GM19372 (cell line): ENCODE results near the gene CNBP.
A peak's percentile ranks its signal among the peaks of the same experiment; 100 is the strongest.
"Not testable (repeated sequence)": the region's sequence is repeated elsewhere in the genome, so short reads cannot be mapped to it uniquely, and the experiment has no call there.

Source experiments
- ATAC-seq: cut with Tn5 transposase; IDR thresholded peaks from one replicate; pipeline ENCODE4 v1.9.1; 2021; ENCODE audit warnings: mild to moderate bottlenecking, low read depth, moderate library complexity; ENCODE audit not compliant: unreplicated experiment

Gene CNBP

DNA sequence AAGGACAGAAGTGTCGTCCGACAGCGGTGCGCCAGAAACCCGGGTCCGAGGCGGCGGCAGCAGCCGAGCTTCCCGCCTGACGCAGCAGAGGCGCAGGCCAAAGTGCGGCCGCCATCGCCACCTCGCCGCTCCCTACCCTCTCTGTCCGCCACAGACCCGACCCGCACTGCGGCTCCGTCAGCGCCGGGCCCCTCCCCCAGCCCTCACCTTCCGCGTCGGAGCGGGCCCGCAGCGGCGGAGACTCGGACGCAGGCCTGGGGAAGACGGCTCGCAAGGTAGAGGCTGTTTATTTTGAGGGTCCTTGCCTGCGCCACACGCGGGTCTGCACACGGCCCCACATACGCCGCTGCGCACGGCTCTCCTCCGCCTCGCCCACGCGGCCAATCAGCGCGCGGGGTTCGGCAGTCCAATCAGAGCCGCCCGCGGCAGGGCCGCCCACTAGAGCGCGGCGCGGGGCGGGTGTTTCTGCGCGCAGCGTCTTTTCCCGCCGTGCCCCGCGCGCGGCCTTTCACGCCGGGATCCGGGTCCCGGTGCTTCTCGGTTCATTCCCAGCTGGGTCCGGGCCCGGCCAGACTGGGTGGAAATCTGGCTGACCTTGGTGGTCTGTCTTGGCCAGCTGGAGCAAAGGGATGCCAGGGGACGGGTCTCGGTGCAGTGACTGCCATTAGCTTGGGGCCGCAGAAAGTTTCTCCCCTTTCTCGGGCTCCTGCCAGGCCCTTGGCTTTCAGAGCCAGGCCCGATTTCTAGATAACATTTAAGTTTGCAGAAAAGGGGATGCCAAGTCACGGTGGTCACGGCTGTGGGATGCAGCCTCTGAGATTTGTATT is at the start of gene CNBP:
TSS of gene CNBP (minus strand) at position 328 of the 827 bp plus-strand sequence. CDS start 12,139 bp downstream, outside the sequence.
- ATAC-seq = peak; percentile 95

- ATAC-seq = no peak
Measured at GRCh38 chr3:129231331-129232119, 47.8 kb upstream of the CNBP start.

DNA sequence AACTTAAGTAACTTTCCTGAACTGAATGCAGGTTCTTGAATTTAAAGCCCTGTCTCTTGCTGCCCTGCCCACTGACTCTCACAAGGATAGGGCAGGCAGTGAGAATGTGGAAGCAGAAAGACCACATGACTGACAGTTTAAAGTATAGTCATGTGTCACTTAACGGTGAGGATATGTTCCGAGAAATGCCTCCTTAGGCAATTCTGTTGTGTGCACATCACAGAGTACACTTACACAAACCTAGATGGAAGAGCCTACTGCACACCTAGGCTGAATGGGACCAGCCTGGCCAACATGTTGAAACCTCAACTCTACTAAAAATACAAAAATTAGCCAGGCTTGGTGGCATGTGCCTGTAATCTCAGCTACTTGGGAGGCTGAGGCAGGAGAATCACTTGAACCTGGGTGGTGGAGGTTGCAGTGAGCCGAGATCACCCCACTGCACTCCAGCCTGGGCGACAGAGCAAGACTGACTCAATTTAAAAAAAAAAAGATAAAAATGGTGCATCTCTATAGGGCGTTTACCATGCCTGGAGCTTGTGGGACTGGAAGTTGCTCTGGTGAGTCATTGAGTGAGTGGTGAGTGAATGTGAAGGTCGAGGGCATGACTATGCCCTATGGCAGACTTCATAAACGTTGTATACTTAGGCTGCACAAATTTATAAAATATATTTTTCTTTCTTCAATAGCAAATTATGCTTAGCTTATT is 46.8 kb upstream of the CNBP start:
- ATAC-seq = no peak

GRCh38 chr3:129228891-129229585 is 45.3 kb upstream of the CNBP start:
- ATAC-seq = no peak

DNA sequence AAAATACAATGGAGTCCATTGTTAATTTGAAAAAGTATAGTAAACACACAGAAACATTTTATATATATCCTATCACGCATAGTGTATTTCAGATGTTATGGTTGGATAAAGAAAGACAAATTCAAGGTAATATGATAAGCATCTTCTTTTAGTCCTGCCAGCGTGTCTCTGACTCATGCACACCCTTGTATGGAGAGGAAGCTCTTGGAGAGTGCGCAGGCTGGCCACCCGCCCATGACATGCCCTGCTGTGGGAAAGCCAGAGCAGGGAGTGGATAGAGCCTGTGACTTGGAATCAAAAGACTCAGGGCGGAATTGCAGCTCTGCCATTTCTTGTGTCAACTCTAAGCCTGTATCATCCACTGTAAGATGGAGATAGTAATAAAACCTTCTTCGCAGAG is 42.7 kb upstream of the CNBP start:
- ATAC-seq = no peak

DNA sequence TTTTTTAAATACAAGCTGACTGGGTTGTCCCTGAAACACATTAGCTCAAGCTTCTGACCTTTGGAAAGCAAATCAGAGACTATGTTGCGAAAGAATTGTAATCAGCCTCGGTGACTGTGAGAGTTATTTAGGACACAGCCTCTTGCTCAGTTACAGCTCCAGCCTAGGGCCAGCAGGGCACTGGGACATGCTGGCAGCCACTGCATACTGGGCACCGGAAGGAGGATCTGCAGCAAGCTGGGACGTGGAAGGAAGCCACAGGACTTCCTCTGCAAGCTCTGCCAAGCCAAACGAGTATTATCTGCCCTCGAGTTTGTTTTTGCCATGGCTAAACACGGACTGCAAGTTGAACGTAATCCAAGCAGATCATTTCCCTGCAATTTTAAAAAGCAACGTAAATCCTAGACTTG is 41.3 kb upstream of the CNBP start:
- ATAC-seq = no peak

DNA sequence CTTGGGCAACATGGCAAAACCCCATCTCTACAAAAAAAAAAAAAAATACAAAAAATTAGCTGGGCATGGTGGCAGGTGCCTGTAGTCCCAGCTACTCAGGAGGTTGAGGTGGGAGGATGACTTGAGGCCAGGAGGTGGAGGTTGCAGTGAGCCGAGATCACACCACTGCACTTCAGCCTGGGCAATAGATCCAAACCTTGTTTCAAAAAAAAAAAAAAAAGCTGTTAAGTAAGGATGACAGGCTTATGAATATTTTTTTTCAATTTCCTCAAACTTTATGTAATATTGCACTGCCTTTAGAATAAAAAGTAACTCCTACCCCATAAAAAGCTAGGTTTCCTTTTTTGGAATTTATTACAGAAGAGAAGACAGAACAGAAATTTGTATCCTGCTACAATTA is 40.7 kb upstream of the CNBP start:
- ATAC-seq = not testable (repeated sequence)

- no peak for ATAC-seq
Measured at GRCh38 chr3:129218742-129219141, 35.0 kb upstream of the CNBP start.

DNA sequence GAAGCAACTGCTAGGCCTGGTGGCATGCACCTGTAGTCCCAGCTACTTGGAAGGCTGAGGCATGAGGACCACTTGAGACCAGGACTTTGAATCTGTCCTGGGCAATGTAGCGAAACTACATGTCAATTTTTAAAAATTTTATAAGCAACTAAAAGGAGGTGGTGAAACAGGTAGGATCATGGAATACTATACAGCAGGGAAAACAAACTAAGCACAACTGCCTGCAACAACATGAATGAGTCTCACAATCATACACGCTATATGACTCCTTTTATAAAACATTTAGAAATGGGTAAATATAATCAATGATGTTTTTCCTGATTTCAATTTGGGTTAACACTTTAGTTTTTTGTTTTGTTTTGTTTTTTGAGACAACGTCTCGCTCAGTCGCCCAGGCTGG is 29.5 kb upstream of the CNBP start:
- no peak for ATAC-seq

- no peak for ATAC-seq
Measured at GRCh38 chr3:129211772-129212171, 28.1 kb upstream of the CNBP start.

GRCh38 chr3:129211345-129211744 is 27.6 kb upstream of the CNBP start:
- ATAC-seq = no peak

DNA sequence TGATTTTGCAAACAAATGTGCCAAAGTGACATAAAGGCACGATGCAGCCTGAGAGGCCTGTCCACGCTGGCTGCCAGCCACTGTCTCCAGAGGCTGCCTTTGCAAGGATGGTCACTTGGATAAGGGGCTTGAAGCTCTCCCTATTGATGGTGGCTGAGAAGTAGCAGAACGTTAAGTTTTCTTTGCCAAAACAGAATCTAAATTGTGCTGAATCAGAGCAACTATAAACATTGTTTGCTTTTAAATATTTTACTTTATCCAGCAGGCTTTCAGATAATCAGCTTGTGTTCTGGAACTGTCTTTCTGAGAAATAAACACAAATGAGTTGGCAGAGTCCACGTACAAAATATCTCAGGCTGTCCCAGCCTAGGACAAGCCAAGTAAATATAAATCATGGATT is 23.8 kb upstream of the CNBP start:
- ATAC-seq = no peak

GRCh38 chr3:129205109-129205832 is 21.6 kb upstream of the CNBP start:
- ATAC-seq = no peak

GRCh38 chr3:129204473-129204872 is 20.8 kb upstream of the CNBP start:
- ATAC-seq = no peak

GRCh38 chr3:129199366-129199765 is 15.7 kb upstream of the CNBP start:
- no peak for ATAC-seq

GRCh38 chr3:129197321-129197720 is 13.6 kb upstream of the CNBP start:
- ATAC-seq = no peak

GRCh38 chr3:129196601-129197000 is 12.9 kb upstream of the CNBP start:
- ATAC-seq = no peak

GRCh38 chr3:129195731-129196256 is 12.1 kb upstream of the CNBP start:
- no peak for ATAC-seq

- ATAC-seq = not testable (repeated sequence)
Measured at GRCh38 chr3:129189793-129190192, 6.1 kb upstream of the CNBP start.

GRCh38 chr3:129187857-129188256 is 4.2 kb upstream of the CNBP start:
- no peak for ATAC-seq
